Hepatocyte (in vitro differentiated cells): Measurements from ENCODE around the gene NANOS3. TPM values are rescaled to one million over a fixed set of nuclear protein-coding genes. Genes with fewer than 3 reads are reported as not detected.

ENCODE experiments used
- DNase-seq: peaks from one replicate; pipeline ENCODE4 v3.0.0-alpha.2; 2016; ENCODE audit warnings: low spot score
- H2AFZ ChIP-seq: fragments of 200-600 bp; sonication (generic); 2 replicates; pipeline ENCODE4 v1.6.0; 2016; ENCODE audit warnings: antibody characterized with exemption, mild to moderate bottlenecking
- H3K27ac ChIP-seq: fragments of 200-600 bp; sonication (generic); 2 replicates; pipeline ENCODE4 v1.5.1; 2016; ENCODE audit warnings: mild to moderate bottlenecking
- H3K27me3 ChIP-seq: fragments of 200-600 bp; sonication (generic); 2 replicates; pipeline ENCODE4 v1.6.1; 2016
- H3K36me3 ChIP-seq: fragments of 200-600 bp; sonication (generic); replicated peaks from 2 replicates; pipeline ENCODE4 v1.5.1; 2016; ENCODE audit warnings: low read depth; ENCODE audit not compliant: insufficient read depth
- H3K4me1 ChIP-seq: fragments of 200-600 bp; sonication (generic); 2 replicates; pipeline ENCODE4 v1.5.1; 2016; ENCODE audit warnings: mild to moderate bottlenecking, moderate library complexity; ENCODE audit not compliant: insufficient read depth
- H3K4me2 ChIP-seq: fragments of 200-600 bp; sonication (generic); 2 replicates; pipeline ENCODE4 v1.6.0; 2016
- H3K4me3 ChIP-seq: fragments of 200-600 bp; sonication (generic); 2 replicates; pipeline ENCODE4 v1.5.1; 2016; ENCODE audit warnings: mild to moderate bottlenecking
- H3K79me2 ChIP-seq: fragments of 200-600 bp; sonication (generic); 2 replicates; pipeline ENCODE4 v1.6.0; 2017; ENCODE audit warnings: mild to moderate bottlenecking
- H3K9me2 ChIP-seq: fragments of 200-600 bp; sonication (generic); replicated peaks from 2 replicates; pipeline ENCODE4 v1.6.0; 2017; ENCODE audit warnings: mild to moderate bottlenecking; ENCODE audit not compliant: insufficient read depth
- H3K9me3 ChIP-seq: fragments of 200-600 bp; sonication (generic); 2 replicates; pipeline ENCODE4 v1.5.1; 2016; ENCODE audit warnings: low read depth, mild to moderate bottlenecking
- H4K20me1 ChIP-seq: fragments of 200-600 bp; sonication (generic); 2 replicates; pipeline ENCODE4 v1.6.0; 2016; ENCODE audit warnings: mild to moderate bottlenecking; ENCODE audit not compliant: insufficient read depth, poor library complexity, severe bottlenecking
- EZH2 ChIP-seq: fragments of 200-600 bp; sonication (generic); IDR thresholded peaks from 2 replicates; pipeline ENCODE4 v1.6.1; 2016; ENCODE audit warnings: antibody characterized with exemption, mild to moderate bottlenecking, borderline replicate concordance
- EZH2phosphoT487 ChIP-seq: fragments of 200-600 bp; sonication (generic); IDR thresholded peaks from one replicate; pipeline ENCODE4 v1.6.1; 2018; ENCODE audit warnings: antibody characterized with exemption, mild to moderate bottlenecking, low read depth, moderate library complexity; ENCODE audit not compliant: unreplicated experiment, severe bottlenecking
- WGBS: methylation state at CpG from one replicate; pipeline ENCODE4 v1.1.6; 2016; ENCODE audit warnings: low lambda C conversion rate; ENCODE audit errors: missing lambda C conversion rate; 5-methylcytosine and 5-hydroxymethylcytosine counted together
- polyA plus RNA-seq: library from polyadenylated mRNA; unstranded; fragments of >200 nt; fragmentation: Nextera tagmentation; extraction: Ambion mirVana; gene quantifications from 2 replicates; pipeline ENCODE4 v1.2.1, GENCODE V29; 2016
- total RNA-seq: library from RNA; depleted of rRNA; stranded (reverse); fragments of >200 nt; gene quantifications from 2 replicates; pipeline ENCODE4 v1.2.3, GENCODE V29; 2014
- TF ChIP-seq, protein P1 (sequence below): fragments of 200-600 bp; sonication (generic); IDR thresholded peaks from 2 replicates; pipeline ENCODE4 v1.5.1; 2016; ENCODE audit warnings: antibody characterized with exemption, mild to moderate bottlenecking; ENCODE audit not compliant: poor library complexity

NANOS3 gene
- total and polyA plus RNA-seq, 2 experiments from 2014 or later: 0.60 to 2.1 TPM

DNA sequence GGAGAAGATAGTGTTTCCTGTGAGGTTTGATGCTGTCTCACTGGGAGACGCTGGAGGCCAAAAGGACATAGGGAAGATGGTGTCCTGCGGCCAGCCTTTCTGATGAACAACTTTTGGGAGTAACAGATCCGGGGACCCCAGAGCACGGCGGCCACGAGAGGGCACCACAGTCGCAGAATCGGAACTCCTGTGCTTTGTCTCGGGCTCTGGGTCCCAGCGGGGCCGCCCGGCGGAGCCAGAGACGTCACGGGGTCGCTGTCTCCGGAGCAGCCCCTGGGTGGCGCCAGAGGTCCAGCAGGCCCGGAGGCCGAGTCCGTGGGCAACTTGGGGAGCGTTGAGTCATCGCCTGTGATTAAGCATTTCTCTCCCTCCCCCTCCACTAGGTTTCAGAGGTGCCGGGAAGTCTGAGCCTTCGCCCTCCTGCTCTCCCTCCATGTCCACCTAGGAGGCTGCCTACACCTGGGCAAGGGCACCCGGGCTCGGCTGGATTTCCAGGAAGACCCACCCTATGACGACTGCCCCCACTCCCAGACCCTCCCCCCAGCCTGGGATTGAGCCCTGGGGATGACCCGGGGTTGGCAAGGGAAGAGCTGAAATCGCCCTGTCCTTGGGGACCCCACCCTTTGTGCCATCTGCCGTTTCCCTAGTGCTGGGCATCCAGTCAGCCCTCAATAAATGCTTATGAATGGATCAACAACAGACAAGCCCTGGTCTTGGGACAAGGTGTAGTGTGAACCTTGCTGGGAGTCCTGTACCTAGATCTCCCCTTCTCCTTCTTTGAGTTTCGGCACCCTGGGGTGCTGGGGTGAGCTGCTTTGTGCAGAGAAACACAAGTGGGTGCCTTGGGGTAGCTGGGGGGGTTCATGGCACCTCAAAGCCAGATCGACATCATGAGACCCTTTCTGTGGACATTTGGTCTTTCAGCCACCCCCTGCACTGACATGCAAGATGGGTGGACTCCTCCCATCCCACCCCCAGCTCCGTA, 3.4 kb downstream of the NANOS3 start:
- H3K27me3 ChIP-seq: no peaks in the 10 kb centered on the region
- peak overlapping the region; percentile 58 for H2AFZ ChIP-seq
- H3K36me3 ChIP-seq: no peaks in the 10 kb centered on the region
- no peaks in the 10 kb centered on the region for H3K79me2 ChIP-seq
- no peak for TF ChIP-seq EZH2
- TF ChIP-seq EZH2phosphoT487: no peak
- TF ChIP-seq, protein P1, sequence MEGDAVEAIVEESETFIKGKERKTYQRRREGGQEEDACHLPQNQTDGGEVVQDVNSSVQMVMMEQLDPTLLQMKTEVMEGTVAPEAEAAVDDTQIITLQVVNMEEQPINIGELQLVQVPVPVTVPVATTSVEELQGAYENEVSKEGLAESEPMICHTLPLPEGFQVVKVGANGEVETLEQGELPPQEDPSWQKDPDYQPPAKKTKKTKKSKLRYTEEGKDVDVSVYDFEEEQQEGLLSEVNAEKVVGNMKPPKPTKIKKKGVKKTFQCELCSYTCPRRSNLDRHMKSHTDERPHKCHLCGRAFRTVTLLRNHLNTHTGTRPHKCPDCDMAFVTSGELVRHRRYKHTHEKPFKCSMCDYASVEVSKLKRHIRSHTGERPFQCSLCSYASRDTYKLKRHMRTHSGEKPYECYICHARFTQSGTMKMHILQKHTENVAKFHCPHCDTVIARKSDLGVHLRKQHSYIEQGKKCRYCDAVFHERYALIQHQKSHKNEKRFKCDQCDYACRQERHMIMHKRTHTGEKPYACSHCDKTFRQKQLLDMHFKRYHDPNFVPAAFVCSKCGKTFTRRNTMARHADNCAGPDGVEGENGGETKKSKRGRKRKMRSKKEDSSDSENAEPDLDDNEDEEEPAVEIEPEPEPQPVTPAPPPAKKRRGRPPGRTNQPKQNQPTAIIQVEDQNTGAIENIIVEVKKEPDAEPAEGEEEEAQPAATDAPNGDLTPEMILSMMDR: peak; percentile 100
- H3K4me1 ChIP-seq: peaks cover 19% of the 10 kb centered on the region
- 13% methylated on average over 33 of the region's 34 CpGs for WGBS
- DNase-seq: peak; percentile 98
- H3K4me2 ChIP-seq: peak overlapping the region; percentile 75
- H3K9me3 ChIP-seq: no peaks in the 10 kb centered on the region
- H3K4me3 ChIP-seq: no peak overlapping the region
- no peaks in the 10 kb centered on the region for H4K20me1 ChIP-seq
- no peaks in the 10 kb centered on the region for H3K9me2 ChIP-seq
- H3K27ac ChIP-seq: peak overlapping the region; percentile 65

- peak overlapping the region; percentile 65 for H3K27ac ChIP-seq
- no peaks in the 10 kb centered on the region for H3K27me3 ChIP-seq
- no peak for TF ChIP-seq EZH2
- no peak for TF ChIP-seq EZH2phosphoT487
- TF ChIP-seq, protein P1: no peak
- no peak overlapping the region for H3K4me3 ChIP-seq
- no peaks in the 10 kb centered on the region for H4K20me1 ChIP-seq
- no peaks in the 10 kb centered on the region for H3K36me3 ChIP-seq
- H3K4me1 ChIP-seq: peaks cover 19% of the 10 kb centered on the region
- no peak overlapping the region for H2AFZ ChIP-seq
- H3K4me2 ChIP-seq: no peak overlapping the region
- no peak for DNase-seq
- WGBS: 18% methylated on average over 8 of the region's 12 CpGs
- no peaks in the 10 kb centered on the region for H3K9me2 ChIP-seq
- no peaks in the 10 kb centered on the region for H3K9me3 ChIP-seq
- no peaks in the 10 kb centered on the region for H3K79me2 ChIP-seq
Measured at GRCh38 chr19:13881251-13881691, 4.3 kb downstream of the NANOS3 start.

DNA sequence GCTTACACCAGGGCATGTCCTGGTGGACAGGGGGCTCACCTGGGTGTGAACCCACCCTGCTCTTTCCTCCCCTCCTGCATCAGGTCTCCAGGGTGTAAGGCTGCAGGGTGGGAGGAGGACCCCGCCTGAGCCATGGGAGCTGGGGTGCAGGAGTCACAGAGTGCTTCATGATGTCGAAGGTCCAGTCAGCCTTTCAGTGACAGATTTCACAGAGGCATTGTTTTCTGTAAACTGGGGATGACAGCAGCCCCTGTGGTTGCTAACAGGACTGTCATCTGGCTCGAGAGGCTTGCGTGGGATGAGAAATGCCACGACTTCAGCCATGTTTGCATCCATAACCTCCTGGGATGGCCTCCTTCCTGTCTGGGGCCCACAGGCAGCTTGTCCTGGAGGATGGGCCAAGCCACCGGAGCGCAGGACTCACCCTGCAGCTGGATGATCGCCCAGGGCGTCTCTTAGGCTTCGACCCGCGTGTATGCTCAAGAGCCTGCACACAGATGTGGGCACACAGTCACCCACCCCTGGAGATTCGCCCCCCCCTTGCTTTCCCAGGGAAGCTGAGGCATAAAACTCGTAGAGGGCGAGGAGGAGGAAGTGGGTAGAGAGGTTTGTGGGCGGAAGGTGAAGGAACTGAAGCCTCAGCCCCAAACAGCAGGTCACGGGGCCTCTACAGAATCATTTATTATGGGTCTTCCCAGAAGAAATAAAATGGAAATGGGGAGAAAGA, 4.9 kb downstream of the NANOS3 start:
- Histone ChIP-seq H3K79me2 (no peaks in the 10 kb centered on the region), H3K27me3 (no peaks in the 10 kb centered on the region), H4K20me1 (no peaks in the 10 kb centered on the region), H3K9me3 (no peaks in the 10 kb centered on the region), H3K36me3 (no peaks in the 10 kb centered on the region), H3K27ac (peak overlapping the region; percentile 65), H3K4me2 (no peak overlapping the region), H2AFZ (no peak overlapping the region), H3K9me2 (no peaks in the 10 kb centered on the region), H3K4me1 (peaks cover 19% of the 10 kb centered on the region), H3K4me3 (no peak overlapping the region)
- 71% methylated on average over 17 of the region's 17 CpGs for WGBS
- TF ChIP-seq EZH2phosphoT487: no peak
- no peak for TF ChIP-seq EZH2
- TF ChIP-seq, protein P1: no peak
- no peak for DNase-seq
